GM19463 (cell line): ENCODE data around the gene PANK2.

Source experiments
- ATAC-seq: cut with Tn5 transposase; IDR thresholded peaks from one replicate; pipeline ENCODE4 v1.9.1; 2021; ENCODE audit warnings: mild to moderate bottlenecking, moderate library complexity; ENCODE audit not compliant: unreplicated experiment

PANK2 gene

DNA sequence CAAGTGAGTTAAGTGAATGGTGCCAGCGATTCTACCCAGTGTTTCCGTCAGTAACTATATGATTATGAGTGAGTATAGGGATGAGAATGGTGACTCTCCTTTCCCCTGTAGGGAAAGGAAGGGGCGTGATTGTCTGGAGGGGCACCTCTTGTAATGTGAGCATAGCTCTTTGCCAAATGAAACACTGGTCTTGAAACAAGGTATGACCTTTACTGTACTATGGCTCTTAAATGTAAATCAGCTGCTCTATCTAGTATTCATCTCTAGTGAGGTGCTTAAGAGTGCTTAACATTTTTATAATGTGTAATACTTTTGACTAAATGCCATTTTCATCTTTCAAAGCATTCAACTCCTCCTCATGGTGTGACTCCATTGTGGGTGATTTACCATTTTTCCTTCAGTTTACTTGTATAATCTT lies 11.0 kb downstream of the PANK2 start:
- no peak for ATAC-seq

DNA sequence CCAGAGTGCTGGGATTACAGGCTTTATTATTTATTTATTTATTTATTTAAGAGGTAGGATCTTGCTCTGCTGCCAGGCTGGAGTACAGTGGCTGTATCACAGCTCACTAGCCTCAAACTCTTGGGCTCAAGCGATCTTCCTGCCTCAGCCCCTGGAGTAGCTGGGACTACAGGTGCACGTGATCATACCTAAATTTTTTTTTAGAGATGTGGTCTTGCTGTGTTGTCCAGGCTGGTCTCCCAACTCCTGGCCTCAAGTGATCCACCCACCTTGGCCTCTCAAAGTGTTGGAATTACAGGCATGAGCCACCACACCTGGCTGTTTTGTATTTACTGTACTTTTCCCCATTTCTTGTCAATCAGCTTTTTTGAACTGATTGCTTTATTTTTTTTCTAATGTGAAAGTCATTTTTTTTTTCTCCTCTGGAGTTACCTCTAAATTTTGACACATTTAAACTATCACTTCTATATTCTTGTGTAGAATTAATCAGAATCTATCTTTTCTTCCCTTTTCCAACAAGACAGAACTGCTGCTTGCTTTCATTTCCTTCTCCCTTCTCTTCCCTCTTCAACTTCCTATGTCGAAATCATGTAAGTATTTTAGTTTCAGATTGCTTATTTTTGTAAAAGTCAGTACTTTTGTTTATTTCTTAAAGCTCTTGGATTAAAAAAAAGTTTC lies 12.0 kb downstream of the PANK2 start:
- ATAC-seq: no peak

DNA sequence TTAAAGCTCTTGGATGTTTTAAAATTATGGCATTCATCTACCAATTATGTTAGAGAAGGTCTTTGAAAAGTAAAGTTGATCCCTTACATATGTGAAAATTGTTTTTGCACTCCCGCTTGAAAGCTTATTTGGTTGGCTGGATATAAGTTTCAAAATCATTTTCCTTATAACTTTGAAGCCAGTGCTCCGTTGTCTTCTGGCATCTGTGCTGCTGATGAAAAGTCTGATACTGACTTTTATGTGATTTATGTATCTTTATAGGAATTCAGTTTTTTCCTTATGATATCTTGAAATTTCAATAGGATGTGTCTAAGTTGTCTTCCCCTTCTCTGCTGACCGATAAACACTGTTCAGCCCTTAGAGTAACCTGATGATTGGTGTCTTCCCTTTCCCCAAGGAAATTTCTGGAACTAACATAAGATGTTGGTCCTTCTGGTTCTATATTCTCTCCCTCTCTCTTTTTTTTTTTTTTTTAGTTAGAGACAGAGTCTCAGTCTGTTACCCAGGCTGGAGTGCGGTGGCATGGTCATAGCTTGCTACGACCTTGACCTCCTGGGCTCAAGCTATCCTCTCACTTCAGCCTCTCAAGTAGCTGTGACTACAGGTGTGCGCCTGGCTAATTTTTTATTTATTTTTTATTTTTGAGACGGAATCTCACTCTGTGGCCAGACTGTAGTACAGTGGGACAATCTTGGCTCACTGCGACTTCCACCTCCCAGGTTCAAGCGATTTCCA lies 12.7 kb downstream of the PANK2 start:
- ATAC-seq: no peak

DNA sequence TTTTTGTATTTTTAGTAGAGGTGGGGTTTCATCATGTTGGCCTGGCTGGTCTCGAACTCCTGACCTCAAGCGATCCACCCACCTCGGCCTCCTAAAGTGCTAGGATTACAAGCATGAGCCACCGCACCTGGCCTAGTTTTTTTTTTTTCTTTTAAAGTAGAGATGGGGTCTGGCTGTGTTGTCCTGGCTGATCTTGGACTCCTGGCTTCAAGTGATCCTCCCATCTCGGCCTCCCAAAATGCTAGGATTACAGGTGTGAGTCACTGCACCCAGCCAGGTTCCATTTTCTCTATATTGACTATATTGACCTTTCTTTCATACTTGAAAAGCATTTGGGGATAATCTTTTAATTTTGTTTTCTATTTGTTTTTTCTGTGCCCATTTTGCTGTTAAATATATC lies 13.3 kb downstream of the PANK2 start:
- no peak for ATAC-seq

DNA sequence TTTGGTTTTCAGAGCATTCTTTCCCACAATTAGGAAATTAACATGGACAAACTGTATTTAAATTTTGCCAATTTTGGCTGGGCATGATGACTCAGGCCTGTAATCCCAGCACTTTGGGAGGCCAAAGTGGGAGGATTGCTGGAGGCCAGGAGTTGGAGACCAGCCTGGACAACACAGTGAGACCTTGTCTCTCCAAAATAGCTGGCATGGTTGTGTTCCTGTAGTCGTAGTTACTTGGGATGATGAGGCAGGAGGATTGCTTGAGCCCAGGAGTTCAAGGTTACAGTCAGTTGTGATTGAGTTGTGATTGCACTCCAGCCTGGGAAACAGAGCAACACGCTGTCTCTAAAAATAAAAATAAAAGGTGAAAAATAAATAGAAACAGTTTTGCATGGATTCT lies 15.0 kb downstream of the PANK2 start:
- no peak for ATAC-seq

DNA sequence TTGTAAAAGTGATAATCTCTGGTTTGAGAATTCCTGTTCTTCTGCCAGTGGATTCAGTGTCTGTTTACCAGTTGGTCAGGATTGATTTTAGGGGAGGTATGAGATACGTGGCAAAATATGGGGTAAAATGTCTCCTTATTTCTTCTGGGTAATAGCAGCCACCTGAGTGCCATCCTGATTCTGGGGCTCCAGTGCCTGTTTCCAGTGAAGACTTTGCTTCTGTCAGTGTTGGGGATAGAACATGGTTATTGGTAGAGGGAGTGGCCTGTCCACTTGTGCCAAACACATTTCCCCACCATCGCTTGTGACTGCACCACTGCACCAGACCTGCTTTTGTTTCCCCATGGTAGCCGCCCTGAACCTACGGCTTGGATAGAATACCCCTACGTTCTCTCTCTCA lies 15.7 kb downstream of the PANK2 start:
- ATAC-seq: no peak

DNA sequence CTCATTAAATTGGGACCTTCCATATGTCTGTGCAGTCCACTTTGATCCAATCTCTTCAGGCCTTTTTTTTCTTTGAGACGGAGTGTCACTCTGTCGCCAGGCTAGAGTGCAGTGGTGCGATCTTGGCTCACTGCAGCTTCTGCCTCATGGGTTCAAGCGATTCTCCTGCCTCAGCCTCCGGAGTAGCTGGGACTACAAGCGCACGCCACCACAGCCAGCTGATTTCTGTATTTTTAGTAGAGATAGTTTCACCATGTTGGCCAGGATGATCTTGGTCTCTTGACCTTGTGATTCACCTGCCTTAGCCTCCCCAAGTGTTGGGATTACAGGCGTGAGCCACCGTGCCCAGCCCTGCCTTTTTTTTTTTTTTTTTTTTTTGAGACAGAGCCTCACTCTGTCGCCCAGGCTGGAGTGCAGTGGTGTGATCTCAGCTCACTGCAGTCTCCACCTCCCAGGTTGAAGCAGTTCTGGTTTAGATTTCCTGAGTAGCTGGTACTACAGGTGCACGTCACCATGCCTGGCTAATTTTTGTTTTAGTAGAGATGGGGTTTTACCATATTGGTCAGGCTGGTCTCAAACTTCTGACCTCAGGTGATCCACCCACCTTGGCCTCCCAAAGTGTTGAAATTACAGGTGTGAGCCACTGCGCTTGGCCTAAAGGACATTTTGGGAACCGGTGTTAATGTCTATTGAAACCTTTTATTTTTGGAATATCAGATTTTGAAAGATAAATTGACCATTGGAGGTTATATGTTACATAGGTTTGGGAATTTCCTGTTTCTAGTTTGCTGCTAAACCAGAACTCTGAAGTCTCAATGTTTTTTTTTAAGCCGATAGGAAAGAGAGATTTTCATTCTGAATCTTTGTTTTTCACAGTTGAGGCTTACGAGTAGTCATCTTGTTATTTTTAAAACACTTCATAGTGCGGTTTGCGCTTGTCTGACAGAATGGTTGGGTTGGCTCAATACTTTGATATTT lies 17.8 kb downstream of the PANK2 start:
- ATAC-seq: peak; percentile 86

DNA sequence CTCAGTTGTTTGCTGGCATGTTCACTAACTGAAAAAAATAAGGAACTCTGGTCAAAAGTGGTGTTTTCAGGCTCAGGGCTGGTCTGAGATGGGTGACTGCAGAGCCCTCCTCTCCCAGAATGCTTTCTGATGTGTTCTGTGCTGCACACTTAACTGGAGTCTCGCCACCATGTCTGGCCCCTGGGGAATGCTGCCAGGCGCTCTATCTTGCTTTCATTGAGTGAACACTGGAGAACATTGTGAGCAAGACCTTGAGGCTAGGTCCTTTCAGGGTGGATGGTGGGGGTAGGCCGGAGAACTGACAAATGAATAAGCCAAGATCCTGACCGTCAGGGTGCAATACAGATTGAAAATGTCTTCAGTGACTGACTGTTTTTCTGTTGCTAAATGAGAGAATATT lies 19.5 kb downstream of the PANK2 start:
- ATAC-seq: no peak

DNA sequence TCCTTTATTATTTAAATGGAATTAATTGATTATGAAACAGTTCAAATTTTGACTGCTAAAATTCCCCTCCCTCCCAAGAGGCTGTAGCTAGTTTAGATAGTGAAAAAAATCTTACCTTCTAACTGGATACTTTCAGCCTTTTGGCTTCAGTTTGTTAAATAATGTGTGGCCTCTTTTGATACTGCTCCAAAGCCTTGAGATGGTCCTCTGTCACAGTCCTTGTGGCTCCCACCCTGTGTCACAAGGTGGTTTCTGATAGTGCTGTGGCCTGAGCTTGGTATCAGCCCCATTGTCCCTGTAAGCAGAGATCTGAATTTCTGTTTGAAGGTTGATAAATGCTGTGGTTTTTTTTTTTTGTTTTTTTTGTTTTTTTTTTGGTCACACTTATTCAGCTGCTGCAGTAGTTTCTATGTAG lies 20.8 kb downstream of the PANK2 start:
- ATAC-seq: no peak

DNA sequence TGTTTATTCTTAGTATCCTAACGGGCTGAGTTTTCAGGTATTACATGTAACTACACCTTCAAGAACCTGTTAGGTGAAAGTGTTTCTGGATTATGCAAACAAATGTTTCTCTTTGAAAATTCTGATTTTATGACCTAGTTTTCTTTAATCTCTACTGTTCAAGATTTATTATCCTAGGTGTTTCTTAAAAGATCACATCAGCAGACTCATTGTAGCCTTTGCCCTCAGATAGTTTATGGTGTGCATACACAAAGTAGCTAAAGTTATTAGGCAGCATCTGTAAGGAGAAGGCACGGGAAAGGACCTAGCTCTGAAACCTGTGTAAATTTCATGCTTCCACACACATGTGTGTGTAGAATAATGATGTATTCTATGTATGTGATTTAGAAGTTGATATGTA lies 21.7 kb downstream of the PANK2 start:
- ATAC-seq: no peak

DNA sequence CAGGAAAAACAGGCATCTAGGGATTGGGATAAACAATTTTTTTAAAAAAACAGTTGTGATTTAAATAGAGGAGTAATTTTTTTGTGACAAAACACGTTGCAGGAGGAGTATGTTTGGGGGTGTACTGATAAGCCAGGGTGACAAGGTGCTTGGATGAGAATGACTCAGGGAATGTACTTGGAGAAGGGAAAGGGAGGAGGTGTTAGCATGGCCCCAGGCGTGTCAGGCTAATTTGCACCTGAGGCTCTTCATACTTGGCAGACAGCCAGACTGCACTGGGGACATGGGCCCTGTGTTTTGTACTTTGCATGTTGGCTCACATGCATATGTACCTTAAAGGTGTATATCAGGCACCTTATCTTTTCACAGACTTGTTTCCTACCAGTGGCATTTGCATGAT lies 22.8 kb downstream of the PANK2 start:
- ATAC-seq: no peak

DNA sequence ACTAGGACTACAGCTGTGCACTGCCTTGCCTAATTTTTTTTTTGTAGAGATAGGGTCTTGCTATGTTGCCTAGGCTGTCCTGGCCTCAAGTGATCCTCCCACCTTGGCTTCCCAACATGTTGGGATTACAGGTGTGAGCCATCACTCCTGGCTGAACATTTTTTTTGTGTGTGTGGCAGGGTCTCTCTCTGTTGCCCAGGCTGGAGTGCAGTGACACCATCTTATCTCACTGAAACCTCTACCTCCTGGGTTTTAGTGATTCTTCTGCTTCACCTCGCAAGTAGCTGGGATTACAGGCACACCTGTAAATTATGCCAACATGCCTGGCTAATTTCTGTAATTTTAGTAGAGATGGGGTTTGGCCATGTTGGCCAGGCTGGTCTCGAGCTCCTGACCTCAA lies 25.3 kb downstream of the PANK2 start:
- ATAC-seq: no peak

DNA sequence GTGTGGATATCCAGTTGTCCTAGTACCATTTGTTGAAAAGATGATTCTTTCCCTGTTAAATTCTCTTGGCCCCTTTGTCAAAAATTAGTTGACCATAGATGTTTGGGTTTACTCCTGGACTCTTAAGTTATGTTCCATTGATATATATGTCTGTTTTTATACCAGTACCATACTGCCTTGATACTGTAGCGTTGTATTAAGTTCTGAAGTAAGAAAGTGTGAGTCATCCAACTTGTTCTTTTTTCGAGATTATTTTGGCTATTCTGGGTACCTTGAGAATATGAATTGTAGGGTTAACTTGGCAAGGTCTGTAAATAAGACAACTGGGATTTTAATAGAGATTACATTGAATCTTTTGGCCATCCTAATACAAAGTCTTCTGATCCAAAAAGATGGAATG lies 26.5 kb downstream of the PANK2 start:
- ATAC-seq: no peak

DNA sequence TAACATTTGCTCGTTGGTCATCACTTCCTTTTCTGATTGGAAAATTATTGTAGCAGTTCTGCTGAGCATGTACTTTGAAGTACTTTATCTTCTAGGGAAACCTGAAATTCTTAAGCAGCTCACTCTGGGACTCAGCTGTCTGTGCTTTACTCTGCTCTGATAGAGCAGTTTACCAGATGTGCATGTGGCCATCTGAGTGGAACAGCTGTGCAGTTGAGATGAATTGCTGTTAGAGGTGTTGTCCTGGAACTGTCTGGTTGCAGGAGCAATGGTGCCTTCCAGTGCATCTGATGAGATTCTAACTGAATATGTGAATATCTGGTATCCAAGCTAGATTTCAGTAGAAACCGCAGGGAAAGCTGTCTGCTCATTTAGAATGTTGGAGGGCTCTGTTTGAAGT lies 27.2 kb downstream of the PANK2 start:
- ATAC-seq: no peak

DNA sequence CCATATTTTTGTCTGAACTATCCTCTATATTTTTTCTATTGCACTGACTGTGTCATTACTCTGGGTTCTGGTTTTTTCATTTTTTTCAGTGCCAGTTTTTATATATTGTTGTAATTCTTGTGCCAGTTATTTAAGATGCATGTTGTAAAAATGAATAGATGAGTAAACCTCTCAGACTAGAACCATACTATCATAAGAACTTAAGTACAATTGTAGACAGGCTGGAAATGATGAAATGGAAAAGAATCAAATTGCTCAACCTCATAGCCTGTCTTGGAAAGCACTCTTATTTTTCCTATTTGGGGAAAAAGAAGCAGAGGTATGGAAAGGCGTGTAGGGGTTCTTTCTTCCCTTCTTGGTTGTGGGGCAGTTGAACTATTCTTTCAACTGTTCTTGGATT lies 30.2 kb downstream of the PANK2 start:
- no peak for ATAC-seq

DNA sequence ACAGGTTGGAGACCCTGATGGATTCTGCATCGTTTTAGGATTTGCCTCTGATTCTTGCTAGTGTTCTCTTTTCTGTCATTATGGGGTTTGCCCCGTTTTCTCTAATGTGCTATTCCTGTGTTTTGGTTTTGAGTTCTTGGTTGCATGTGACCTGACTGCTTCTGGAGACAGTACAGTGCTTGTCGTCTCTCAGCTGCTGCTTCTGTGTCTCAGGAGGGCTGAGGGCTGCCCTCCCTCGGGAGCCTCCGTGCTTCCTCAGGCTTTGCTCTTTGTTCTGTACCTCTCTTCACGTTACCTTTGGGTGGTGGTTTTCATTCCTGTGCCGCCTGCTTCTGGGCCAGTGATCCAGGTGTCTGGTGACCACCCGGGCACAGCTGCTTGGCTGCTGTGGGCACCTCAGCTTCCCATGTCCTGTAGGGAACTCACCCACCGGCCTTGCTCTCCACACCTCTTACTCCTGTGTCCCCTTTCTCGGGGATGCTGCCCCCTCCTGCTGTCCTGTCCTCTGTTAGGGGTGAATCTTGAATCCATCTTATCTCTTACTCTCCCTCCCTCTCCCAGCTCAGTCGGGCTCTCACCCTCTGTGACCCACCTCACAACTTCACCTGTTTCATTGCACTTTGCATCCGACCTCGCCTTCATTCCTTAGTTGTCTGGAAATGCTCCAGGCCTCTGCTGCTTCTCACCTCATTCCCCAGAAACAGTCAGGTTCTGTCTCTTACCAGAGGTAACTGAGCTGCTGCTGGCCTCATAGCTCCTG lies 33.2 kb downstream of the PANK2 start:
- no peak for ATAC-seq

DNA sequence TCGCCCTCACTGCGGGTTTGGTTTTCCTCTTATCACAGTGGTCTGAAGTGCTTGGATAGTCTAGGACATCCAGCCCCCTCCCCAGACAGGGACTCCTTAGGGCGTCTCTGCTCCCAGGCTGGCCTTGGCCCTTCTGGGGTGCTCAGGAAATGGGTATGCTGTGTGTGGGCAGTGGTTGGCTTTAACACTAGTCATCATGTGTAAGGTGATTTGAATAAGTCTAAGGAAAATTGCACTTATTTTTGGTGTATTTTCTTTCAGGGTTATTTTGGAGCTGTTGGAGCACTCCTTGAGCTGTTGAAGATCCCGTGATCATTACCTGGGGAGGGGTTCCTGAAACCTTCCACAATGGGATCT lies 33.8 kb downstream of the PANK2 start:
- no peak for ATAC-seq

DNA sequence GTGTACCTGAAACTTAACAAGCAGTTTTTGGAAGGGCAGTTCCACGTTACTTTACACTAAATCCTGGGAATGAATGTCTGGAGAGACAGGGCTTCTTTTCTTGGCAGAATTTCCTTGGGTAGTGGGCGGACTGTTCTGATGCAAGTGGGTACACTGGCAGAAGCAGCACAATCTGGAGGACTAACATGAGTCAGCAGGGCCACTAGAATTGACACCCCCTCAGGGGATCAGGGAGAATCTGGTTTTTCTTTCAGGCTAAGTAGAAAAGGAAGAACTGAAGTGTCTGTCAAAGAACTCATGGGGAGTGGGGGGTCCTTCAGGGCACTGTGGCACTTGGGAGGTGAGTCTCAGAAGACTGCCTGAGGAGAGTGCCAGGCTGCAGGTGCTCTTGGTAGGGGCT lies 34.6 kb downstream of the PANK2 start:
- no peak for ATAC-seq

DNA sequence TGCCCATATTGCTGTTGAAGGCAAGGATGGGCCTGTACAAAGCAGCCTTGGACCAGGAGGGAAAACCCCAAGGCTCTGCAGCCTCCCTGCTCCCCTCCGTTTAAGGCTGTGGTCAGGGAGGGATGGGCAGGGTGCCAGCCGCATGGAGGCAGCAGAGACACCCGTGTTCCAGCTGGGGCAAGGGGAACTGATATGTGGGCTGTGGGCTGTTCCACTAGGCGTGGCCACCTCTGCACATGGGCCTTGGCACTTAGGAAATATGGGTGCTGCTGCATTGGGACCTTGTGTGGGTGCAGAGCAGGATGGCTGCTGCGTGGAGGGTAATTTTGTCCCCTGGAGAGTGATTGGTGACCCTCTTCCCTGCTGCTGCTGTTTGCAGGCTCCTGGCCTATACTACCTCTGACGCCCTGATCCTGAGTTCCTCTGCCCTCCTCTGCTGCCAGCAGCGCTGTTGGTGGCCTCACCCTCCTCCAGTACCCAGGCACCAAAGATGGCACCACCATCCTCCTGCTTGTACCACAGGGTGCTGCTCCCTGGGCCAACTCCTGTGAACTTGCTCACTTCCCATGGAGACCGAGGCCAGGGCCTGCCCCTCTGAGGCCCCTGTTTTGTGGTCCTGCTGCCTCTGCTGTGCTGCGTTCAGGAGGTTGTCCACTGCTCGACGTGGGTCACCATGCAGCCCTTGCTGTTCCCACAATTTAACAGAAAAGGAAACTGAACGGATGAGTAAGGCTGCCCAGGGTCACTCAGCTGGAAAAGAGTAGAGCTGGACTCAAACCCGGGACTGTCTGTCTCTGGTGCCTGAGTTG lies 35.3 kb downstream of the PANK2 start:
- no peak for ATAC-seq

DNA sequence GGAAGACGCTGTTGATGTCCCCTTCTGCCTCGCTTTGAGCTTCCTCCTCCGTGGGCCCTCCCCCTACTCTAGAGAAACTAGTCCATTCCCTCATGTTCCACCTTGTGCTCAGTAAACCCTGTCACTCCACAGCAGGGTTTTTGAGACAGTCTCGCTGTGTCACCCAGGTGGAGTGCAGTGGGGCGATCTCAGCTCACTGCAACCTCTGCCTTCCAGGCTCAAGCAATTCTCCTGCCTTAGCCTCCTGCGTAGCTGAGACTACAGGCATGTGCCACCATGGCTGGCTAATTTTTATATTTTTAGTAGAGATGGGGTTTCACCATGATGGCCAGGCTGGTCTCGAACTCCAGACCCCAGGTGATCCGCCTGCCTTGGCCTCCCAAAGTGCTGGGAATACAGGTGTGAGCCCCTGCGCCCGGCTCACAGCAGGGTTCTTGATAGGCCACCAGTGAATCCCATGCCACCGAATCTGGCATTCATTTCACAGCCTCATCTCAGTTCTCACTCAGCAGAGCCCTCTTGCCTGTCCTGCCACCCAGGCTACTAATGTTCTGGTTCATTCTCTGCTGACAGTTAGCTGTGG lies 36.0 kb downstream of the PANK2 start:
- no peak for ATAC-seq
